Pulmonary artery endothelial cell (primary cell): ENCODE results near the gene DSTYK. TPM values are rescaled to one million over a fixed set of nuclear protein-coding genes. Genes with fewer than 3 reads are reported as not detected.
A peak's percentile ranks its signal among the peaks of the same experiment; 100 is the strongest.

Experiments used
- DNase-seq: peaks from one replicate; pipeline ENCODE4 v3.0.0-alpha.2; 2011; ENCODE audit warnings: low read depth, low spot score
- total RNA-seq: library from RNA; depleted of rRNA; stranded (reverse); fragments of >200 nt; gene quantifications from 2 replicates; pipeline ENCODE4 v1.2.3, GENCODE V29; 2014

Gene DSTYK, protein sequence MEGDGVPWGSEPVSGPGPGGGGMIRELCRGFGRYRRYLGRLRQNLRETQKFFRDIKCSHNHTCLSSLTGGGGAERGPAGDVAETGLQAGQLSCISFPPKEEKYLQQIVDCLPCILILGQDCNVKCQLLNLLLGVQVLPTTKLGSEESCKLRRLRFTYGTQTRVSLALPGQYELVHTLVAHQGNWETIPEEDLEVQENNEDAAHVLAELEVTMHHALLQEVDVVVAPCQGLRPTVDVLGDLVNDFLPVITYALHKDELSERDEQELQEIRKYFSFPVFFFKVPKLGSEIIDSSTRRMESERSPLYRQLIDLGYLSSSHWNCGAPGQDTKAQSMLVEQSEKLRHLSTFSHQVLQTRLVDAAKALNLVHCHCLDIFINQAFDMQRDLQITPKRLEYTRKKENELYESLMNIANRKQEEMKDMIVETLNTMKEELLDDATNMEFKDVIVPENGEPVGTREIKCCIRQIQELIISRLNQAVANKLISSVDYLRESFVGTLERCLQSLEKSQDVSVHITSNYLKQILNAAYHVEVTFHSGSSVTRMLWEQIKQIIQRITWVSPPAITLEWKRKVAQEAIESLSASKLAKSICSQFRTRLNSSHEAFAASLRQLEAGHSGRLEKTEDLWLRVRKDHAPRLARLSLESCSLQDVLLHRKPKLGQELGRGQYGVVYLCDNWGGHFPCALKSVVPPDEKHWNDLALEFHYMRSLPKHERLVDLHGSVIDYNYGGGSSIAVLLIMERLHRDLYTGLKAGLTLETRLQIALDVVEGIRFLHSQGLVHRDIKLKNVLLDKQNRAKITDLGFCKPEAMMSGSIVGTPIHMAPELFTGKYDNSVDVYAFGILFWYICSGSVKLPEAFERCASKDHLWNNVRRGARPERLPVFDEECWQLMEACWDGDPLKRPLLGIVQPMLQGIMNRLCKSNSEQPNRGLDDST
- 11.1 and 14.5 TPM in 2 replicates for total RNA-seq

DNA sequence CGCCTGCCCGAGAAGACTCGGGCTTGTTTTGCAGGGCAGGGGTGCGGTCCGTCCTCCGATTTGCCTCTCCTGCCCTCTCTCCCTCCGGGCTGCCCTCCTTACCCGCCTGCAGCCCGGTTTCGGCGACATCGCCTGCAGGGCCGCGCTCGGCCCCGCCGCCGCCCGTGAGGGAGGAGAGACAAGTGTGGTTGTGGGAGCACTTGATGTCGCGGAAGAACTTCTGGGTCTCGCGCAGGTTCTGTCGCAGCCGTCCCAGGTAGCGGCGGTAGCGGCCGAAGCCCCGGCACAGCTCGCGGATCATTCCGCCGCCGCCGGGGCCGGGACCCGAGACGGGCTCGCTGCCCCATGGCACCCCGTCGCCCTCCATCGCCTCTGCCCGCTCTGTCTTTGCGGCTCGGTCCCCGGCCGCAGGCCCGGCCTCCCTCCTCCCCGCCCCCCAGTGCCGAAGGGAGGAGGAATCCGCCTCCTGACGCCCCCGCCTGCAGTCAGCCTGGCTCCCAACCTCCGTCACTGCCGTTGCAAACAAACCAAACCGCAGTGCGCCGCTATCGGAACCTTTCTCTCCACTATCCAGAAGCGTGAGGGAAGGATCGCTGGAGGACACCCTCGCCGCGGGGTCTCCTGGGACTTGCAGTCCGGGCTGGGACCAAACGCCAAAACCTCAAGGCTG is at the start of gene DSTYK:
DSTYK (minus strand) TSS at position 534 of the 670 bp plus-strand sequence; CDS start at position 367, 167 bp downstream.
- peak; percentile 89 for DNase-seq

- no peak for DNase-seq
Observed at GRCh38 chr1:205259998-205260397, 48.5 kb upstream of the DSTYK start.

- no peak for DNase-seq
Observed at GRCh38 chr1:205259324-205259832, 47.9 kb upstream of the DSTYK start.

DNA sequence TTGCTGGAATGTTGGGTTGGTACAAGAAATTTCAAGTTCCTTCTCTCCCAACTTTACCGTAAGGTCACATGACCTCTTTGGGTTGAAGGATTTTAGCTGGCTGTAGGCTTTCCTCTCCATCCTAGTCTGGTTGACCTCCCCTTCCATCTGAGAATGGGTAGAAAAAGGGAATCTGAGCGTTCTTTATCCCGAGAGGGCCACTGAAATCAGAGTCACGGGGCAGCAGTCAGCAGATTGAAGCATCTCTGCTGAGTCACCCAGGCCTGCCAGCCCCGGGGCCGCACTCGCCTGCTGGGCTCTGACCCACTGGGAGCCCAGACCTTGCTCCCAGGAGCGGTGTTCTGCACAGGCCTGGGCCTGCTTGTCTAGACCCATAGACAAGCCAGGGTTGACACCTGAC is 47.2 kb upstream of the DSTYK start:
- DNase-seq, result no peak

DNA sequence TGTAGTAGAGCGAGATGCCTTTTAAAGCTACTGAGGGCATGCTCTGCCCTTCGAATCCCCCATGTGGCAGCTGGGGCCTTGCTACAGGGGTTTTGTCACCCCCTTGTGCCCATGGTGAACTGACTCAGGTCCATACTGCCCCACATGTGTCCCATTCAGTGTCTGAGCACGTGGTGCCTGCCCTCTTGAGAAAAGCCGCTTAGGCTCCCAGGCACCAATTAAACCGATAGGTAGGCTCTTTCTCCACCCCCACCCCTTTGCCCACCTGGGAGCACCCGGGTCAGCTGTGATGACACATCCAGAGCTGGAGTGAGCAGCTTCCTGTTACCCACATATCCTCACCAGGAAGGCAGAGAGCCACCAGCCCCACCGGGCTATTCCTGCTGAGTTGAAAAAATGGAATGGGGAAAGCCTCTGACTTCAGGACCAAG is 46.8 kb upstream of the DSTYK start:
- no peak for DNase-seq

GRCh38 chr1:205257735-205258134 is 46.2 kb upstream of the DSTYK start:
- DNase-seq, result no peak

GRCh38 chr1:205256951-205257625 is 45.6 kb upstream of the DSTYK start:
- DNase-seq, result no peak

DNA sequence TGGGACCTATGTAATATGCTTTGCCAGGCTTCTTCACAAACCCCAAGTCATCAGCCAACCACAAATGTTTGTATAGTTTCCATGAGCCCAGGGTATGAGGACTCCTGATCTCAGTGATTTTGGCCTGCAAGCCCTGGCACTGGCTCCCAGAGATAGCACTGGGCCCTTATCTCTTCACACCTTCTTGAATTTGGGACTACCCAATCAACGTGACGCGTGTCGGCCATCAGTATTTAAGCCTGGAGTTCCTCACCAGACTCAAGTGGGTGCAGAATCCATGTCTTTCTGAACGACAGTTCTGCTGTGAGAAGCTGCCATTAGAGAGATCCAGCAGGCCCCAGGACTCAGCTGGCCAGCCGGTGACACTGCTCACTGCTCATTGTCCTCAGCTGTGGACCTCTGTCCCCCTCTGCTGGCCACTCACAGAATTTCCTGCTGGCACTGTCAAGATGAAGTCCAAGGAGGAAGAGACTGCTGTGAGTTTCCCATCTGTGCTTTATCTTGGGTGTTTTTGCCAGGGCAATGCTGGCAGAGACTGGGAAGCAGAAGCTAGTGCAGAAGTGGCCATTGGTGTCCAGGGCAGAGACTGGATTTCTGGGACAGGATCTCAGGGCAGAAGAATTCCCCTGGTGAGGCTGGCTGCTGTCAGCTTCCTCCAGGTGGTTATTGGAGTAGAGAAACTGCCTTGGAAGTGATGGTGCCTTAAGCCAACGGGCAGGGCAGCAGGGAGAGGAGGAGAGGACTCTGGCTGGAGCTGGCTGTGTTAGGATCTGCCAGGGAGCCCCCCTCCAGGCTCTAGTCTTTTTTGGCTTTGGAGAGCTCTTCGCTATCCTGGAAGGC is 44.7 kb upstream of the DSTYK start:
- peak; percentile 41 for DNase-seq

DNA sequence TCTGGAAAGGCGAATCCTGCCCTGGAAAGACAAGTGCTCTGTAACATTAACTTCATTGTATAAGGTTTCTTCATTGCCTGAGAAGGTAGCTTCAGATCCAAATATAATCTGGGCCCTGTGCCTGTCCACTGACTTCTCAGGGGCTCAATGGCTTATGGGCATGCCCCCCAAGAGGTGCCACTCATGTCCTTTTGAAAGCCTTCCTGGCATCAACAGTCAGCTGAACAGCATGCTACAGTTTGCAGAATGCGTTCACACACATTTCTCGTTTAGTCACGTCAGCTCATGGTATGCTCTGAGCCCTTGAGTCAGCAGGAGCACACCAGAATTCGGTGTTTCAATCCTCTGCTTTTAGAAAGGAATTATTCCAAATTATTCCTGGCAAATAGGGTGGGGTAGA is 40.1 kb upstream of the DSTYK start:
- no peak for DNase-seq

DNA sequence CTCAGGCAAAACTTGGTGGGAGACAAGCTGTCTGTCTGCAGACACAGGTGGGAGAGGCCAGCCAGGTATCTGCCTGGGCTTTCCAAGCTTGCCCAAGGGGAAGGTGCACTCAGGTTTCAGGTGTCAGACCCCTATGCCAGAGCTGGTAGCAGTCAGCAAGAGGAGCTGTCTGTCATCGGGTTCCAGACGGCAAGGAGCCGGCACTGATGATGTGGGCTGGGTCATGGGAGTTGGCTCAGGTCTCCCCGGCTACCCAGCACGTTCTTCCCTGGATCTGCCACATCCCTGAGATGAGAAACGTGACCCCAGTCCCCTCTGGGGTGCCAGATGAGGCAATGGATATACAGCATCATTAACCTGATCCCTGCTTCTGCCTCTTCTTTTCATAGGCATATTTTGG is 39.2 kb upstream of the DSTYK start:
- no peak for DNase-seq

DNA sequence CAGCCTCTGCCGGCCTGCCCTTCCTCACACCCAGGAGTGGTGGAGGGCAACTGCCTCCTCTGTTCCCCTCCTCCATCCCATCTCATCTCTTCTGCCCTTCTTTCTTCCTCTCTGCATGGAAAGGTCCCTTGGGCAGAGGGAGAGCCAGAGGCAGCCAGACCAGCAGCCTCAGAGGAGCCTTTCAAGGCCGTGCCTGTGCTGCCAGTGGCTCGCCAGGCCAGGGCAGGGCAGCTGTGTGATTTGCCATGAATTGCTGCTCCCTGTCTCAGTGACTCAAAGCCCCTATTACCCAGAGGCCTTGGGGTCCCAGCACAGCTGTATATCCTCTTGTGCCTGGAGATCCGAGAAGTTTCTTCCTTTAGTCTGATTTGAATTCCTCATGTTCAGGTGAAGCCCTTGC is 38.1 kb upstream of the DSTYK start:
- no peak for DNase-seq

- DNase-seq, result no peak
Observed at GRCh38 chr1:205248793-205249601, 37.5 kb upstream of the DSTYK start.

DNA sequence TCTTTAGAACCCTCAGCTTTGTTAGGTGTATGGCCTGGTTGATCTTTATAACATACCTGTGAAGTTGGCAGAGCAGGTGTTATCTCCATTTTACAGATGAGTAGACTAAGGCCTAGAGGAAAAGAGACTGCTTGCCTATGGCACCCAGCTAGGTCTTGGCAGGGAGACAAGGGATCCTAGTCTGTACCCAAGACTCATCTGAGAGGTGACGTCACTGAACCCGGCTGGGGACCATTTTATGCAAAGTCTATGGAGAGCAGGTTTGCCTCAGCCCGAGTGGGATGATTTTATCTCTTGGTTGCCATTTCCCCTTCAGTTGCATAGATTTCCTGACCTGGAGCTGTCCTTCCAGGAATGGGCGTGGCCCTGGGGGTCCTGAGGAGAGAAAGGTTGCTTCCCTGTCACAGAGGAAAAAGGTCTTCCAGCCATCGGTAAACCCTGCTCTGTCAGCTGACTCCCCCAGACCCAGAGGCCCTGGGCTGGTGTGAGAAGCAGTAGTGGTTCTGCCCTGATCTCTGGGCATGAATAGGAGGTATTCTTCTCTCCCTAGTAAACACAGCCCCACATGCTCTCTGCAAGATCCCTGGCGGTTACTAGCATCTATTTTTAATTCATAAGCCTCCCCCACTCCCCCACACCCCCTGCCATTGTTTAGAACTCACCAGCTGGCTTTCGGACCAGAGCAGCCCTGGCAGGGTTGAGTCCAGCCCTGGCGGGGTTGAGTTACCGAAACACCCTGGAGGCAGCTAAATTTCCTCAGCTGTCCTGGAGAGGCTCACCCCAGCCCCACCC is 35.8 kb upstream of the DSTYK start:
- DNase-seq, result no peak

DNA sequence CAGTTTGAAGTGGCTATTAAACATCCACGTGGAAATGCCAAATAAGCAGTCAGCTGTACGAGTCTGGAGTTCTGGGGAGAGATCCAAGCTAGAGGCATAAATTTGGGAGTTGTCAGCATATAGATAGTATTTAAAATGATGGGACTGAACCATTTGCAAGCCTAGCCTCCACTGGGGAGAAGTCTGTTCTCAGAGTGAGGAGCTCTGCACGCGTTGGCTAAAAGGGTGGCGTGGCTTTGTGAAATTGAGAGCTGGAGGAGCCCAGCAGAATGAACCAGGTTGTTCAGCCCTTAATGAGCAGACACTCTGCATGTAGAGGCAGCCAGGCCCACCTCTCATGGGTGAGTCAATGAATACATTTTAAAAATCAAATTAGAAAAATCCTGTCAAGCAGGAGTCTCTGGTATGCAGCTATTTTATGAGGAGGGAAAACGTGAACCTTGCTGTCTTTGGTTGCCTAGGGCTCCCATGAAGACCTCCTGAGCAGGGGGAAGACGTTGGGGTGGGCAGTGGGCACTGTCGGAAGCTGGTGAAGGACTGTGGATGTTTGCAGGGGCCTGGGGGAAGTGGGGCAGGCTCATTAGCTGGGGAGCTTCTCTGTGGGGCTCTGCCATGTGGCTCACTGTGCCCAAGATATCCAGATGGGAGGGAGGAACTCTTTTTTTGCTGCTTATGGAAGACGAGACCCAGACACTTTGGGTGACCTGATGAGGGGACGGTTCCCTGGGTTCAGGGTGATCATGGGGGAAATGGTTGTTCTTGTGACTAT is 35.0 kb upstream of the DSTYK start:
- DNase-seq, result no peak

DNA sequence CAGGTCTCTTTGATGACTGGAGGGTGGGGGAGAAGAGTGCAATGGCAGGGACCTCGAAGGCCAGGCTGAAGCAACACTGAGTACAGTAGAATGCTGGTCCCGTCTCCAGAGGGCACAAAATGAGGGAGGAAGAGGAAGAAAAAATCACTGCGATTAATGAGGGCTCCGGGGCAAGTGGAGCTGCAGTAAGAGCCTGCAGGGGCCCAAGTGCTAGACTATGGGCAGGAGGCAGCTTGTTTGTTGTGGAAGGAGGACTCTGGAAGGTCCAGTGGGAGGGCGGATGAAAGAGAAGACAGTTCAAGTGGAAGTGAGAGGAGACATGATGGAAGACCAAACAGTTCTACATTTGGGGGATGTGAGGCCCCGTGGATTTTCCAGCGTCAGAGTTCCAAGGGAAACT is 33.6 kb upstream of the DSTYK start:
- DNase-seq, result no peak

DNA sequence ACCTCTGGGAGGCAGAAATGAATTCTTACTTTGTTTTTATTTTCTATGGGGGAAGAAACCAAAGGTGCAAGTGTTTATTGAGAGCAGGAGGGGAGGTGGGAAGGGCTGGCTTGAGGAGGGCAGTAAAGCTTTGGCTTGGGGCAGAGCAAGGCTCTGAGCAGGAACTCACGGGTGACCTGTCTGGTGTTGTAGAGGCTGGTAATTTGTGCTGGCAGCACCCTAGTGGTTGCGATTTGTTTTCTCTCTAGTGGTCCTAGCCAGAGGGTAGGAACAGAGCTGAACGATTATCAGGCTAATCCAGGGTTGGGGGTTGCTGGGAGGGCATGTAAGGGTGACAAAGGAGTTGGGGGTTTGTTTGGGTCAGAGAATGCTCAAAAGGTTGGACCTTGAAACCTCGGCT is 32.9 kb upstream of the DSTYK start:
- no peak for DNase-seq

DNA sequence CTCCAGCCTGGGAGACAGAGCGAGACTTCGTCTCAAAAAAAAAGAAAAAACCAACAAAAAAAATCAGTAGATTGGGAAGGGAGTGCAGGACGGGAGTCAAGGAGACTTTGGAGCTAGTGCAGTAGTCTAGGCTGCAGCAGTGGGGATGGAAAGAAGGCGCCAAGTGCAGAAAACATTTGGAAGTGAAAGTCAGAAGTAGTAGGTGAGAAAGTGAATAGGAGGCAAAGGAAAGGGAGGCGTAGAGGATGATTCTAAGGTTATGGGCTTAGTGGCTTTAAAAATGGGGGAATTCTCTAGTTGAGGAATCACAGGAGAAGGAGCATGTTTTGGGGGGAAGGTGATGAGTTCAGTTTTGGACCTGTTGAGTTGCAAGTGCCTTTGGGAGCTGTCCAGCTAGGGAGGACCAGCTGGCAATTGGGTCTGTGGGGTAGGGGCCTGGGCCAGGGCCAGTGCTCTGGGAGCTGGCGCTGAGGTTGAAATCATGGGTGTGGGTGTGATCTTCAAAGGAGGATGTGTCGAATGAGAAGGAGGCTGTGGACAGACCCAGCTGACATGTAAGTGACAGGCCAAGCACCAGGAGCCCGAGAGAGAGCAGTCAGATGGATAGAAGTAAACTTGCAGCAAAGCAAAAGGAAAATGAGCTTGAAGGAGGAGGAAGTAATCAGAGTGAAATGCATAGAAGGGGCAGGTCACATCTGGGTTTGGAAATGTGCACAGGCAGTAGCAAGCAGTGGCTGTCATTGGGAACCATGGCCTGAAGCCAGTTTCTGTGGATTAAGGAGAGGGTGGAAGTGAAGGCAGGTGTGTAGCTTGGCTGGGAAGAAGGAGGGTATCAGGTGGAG is 32.1 kb upstream of the DSTYK start:
- DNase-seq, result no peak
